Epithelial cell of esophagus (primary cell): ENCODE results near the gene TM6SF1.
"Not testable (repeated sequence)": the region's sequence is repeated elsewhere in the genome, so short reads cannot be mapped to it uniquely, and the experiment has no call there.

Source experiments
- DNase-seq: peaks from one replicate; pipeline ENCODE4 v3.0.0; 2010; ENCODE audit warnings: low read depth
- H3K4me3 ChIP-seq: 2 replicates; pipeline ENCODE4 v1.5.1; 2011; ENCODE audit warnings: mild to moderate bottlenecking, low read length, control low read depth
- CTCF ChIP-seq: IDR thresholded peaks from 2 replicates; pipeline ENCODE4 v1.5.1; 2011; ENCODE audit warnings: low read depth, mild to moderate bottlenecking, low read length, control low read depth, inconsistent platforms; ENCODE audit not compliant: insufficient read depth; ENCODE audit errors: missing control alignments

TM6SF1 gene

GRCh38 chr15:83065431-83065830 is 42.0 kb upstream of the TM6SF1 start:
- DNase-seq = no peak
- no peak for TF ChIP-seq CTCF
- peak overlapping the region; percentile 82 for H3K4me3 ChIP-seq

GRCh38 chr15:83066034-83066733 is 41.3 kb upstream of the TM6SF1 start:
- no peak for TF ChIP-seq CTCF
- DNase-seq = no peak
- H3K4me3 ChIP-seq = peak overlapping the region; percentile 82

GRCh38 chr15:83066734-83067637 is 40.5 kb upstream of the TM6SF1 start, which contains the start of gene BTBD1:
BTBD1 (minus strand) TSS chr15:83067252; CDS start chr15:83067151, 101 bp downstream.
- DNase-seq = peak; percentile 98
- TF ChIP-seq CTCF = no peak
- peak within 1 kb of the TSS; percentile 82 for H3K4me3 ChIP-seq

- H3K4me3 ChIP-seq = peak overlapping the region; percentile 82
- no peak for TF ChIP-seq CTCF
- no peak for DNase-seq
Observed at GRCh38 chr15:83067638-83067962, 39.8 kb upstream of the TM6SF1 start.

GRCh38 chr15:83068054-83068453 is 39.4 kb upstream of the TM6SF1 start:
- no peak for TF ChIP-seq CTCF
- no peak for DNase-seq

GRCh38 chr15:83069211-83069642 is 38.2 kb upstream of the TM6SF1 start:
- DNase-seq, H3K4me3 ChIP-seq: not testable (repeated sequence)

More at GRCh38 chr15:83068054-83068453, 39.4 kb upstream of the TM6SF1 start:
- H3K4me3 ChIP-seq = no peak overlapping the region

GRCh38 chr15:83077491-83078230 is 29.8 kb upstream of the TM6SF1 start:
- no peak overlapping the region for H3K4me3 ChIP-seq
- DNase-seq = no peak
- TF ChIP-seq CTCF = no peak
